ENCODE results near the gene PCDHGA1.

The PCDHGA1 gene

DNA sequence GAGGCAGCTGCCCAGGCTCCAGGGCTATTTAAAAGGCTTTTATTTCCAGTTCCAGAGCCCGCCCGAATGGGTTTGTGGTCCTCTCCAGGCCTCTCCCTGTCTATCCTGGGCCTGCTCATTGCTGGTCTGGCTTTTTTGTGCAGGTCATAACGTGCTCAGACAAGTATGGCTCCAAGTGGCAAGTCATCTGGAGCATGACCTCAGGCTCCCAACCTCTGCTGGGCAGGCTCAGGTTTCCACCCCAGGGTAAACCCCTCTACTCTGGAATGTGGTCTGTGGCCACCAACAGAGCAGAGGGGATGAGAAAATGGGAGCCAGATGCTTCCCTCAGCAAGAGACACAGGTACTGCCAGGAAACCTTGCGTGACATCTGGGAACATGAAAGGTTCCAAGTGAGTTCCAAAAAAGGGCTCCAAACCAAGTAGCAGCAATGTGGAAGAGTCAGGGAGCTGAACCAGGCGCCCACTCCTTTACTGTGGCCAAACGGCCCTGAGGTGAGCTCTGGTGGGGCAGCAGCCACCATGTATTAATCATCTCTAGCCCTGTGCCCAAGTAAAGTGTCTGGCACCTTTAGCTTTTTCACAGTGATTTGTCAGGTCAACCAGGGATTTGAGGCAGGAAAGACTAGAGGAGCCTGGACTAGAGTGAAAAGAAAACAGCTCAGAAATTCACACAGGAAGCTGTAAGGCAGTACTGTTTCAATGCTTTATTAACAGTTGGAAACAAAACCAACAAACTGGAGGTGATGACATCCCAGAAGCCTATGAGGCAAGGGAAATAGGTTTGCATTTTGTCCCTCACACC, 184.2 kb downstream of the PCDHGA1 start:
- peak overlapping the region; percentile 99 for H3K27ac ChIP-seq (ENCODE audit: low read depth, low read length)

DNA sequence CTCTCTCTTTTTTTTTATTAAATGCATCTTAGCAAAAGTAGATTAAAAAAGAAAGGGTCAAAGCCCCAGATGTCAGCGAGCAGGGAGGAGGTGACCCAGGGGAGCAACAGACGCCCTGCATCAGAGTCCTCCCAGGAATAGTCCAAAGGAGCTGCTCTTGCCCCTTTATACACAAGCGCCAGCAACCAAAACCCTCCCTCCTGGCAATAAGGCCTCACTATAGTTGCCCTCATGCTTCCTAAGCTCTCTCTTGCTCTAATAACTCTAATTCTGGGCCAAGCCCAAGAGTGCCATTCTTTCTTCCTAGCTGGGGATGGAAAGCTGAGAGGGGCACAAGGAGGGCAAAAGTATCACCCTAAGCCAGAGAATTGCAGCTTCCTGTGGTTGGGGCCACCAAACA, 184.8 kb downstream of the PCDHGA1 start:
- Histone ChIP-seq H3K23ac (ENCODE audit: low read length) (no peak overlapping the region), H3K4me3 (ENCODE audit: low read depth, low read length) (no peak overlapping the region), H2BK12ac (ENCODE audit: low read length) (peak overlapping the region; percentile 98), H3K4me1 (ENCODE audit: control insufficient read depth in 1 of 2, insufficient read depth in 2 of 2, low read length in 2 of 2) (peaks cover 63 to 66% of the 10 kb centered on the region in 2 experiments), H3K79me2 (ENCODE audit: control insufficient read depth, insufficient read depth, low read length, poor library complexity) (peaks cover 23% of the 10 kb centered on the region), H4K12ac (ENCODE audit: low read depth, low read length) (peak overlapping the region; percentile 62), H3K9ac (ENCODE audit: low read length) (peak overlapping the region; percentile 28), H3K27ac (ENCODE audit: low read depth, low read length) (peak overlapping the region; percentile 99), H2AK5ac (ENCODE audit: low read length) (peak overlapping the region; percentile 93), H3K36me3 (ENCODE audit: control insufficient read depth in 1 of 2, insufficient read depth in 2 of 2, low read length in 2 of 2) (peaks cover 19 to 28% of the 10 kb centered on the region in 2 experiments), H3K18ac (ENCODE audit: low read length) (peak overlapping the region; percentile 92), H3K4me2 (ENCODE audit: low read length) (no peak overlapping the region), H2BK5ac (ENCODE audit: low read depth, low read length, poor library complexity) (peak overlapping the region; percentile 99), H4K91ac (ENCODE audit: low read depth, low read length) (peak overlapping the region; percentile 100), H3K79me1 (ENCODE audit: low read length) (peaks cover 77% of the 10 kb centered on the region), H4K8ac (ENCODE audit: low read depth, low read length) (peak overlapping the region; percentile 81), H3K27me3 (ENCODE audit: insufficient read depth, low read length) (no peaks in the 10 kb centered on the region), H2BK120ac (ENCODE audit: insufficient read depth, low read length, poor library complexity) (peak overlapping the region; percentile 95), H3K4ac (ENCODE audit: low read depth, low read length) (peak overlapping the region; percentile 97), H3K14ac (ENCODE audit: low read length) (peak overlapping the region; percentile 92), H3K9me3 (ENCODE audit: insufficient read depth, low read depth, low read length) (no peaks in the 10 kb centered on the region), H2AFZ (ENCODE audit: insufficient read depth, low read length, poor library complexity) (peak overlapping the region; percentile 56)
- DNase-seq = no peak
- WGBS (ENCODE audit: extremely low coverage, insufficient coverage, insufficient read length) = no CpG with 5 or more reads among the region's 3 CpGs

More for the DNA sequence above, 184.2 kb downstream of the PCDHGA1 start:
- no peaks in the 10 kb centered on the region for H3K9me3 ChIP-seq (ENCODE audit: insufficient read depth, low read depth, low read length)
- no peak overlapping the region for H3K9ac ChIP-seq (ENCODE audit: low read length)
- peak overlapping the region; percentile 95 for H2BK120ac ChIP-seq (ENCODE audit: insufficient read depth, low read length, poor library complexity)
- H2AFZ ChIP-seq (ENCODE audit: insufficient read depth, low read length, poor library complexity) = no peak overlapping the region
- no peak overlapping the region for H3K4me3 ChIP-seq (ENCODE audit: low read depth, low read length)
- peaks cover 80% of the 10 kb centered on the region for H3K79me1 ChIP-seq (ENCODE audit: low read length)
- no peak overlapping the region for H4K12ac ChIP-seq (ENCODE audit: low read depth, low read length)
- H2BK5ac ChIP-seq (ENCODE audit: low read depth, low read length, poor library complexity) = peak overlapping the region; percentile 99
- no CpG with 5 or more reads among the region's 6 CpGs for WGBS (ENCODE audit: extremely low coverage, insufficient coverage, insufficient read length)
- peak in 1 of 2 donors; percentile 19 for DNase-seq
- H3K4me1 ChIP-seq (ENCODE audit: control insufficient read depth in 1 of 2, insufficient read depth in 2 of 2, low read length in 2 of 2) = peaks cover 66 to 70% of the 10 kb centered on the region in 2 experiments
- peak overlapping the region; percentile 79 for H3K18ac ChIP-seq (ENCODE audit: low read length)
- H4K91ac ChIP-seq (ENCODE audit: low read depth, low read length) = peak overlapping the region; percentile 100
- H3K4me2 ChIP-seq (ENCODE audit: low read length) = peak overlapping the region; percentile 17
- peak overlapping the region; percentile 28 for H2AK5ac ChIP-seq (ENCODE audit: low read length)
- H3K4ac ChIP-seq (ENCODE audit: low read depth, low read length) = peak overlapping the region; percentile 53
- peaks cover 23% of the 10 kb centered on the region for H3K79me2 ChIP-seq (ENCODE audit: control insufficient read depth, insufficient read depth, low read length, poor library complexity)
- peaks cover 23 to 31% of the 10 kb centered on the region in 2 experiments for H3K36me3 ChIP-seq (ENCODE audit: control insufficient read depth in 1 of 2, insufficient read depth in 2 of 2, low read length in 2 of 2)
- H3K23ac ChIP-seq (ENCODE audit: low read length) = no peak overlapping the region
- H3K27me3 ChIP-seq (ENCODE audit: insufficient read depth, low read length) = no peaks in the 10 kb centered on the region
- H4K8ac ChIP-seq (ENCODE audit: low read depth, low read length) = peak overlapping the region; percentile 81
- H2BK12ac ChIP-seq (ENCODE audit: low read length) = peak overlapping the region; percentile 80
- H3K14ac ChIP-seq (ENCODE audit: low read length) = peak overlapping the region; percentile 96

DNA sequence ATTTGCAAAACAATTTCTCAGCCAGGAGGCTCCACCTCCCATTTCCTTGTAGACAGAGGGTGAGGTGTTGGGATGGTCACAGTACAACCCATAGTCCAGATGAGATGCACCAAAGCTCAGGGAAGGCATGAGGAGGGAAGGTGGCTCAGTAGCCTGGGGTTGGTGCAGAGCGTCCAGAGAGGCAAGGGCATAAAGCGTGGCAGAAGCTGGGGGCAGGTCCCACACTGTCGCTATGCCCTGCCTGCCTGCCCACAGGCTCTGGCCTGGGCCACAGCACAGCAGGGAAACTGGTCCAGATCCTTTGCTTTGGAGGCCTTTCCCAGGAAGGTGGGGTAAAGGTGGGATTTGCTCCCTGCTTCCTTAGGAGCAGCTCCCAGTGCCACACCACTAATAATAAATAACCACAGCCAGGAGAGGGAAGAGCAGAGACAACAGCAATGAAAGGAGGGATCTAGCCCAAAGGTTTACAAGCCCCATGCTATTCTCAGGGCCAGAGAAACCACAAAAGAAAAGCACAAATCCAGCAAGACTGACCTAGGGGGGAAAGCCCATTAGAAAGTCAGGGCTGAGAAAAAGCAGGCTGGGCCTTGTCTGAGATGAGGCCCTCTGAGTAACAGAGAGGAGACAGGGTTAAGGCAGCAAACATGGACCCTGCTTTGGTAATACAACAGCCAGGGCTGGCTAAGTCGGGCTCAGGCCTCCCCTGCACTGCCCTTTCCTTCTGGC, 185.8 kb downstream of the PCDHGA1 start:
- peaks cover 65 to 71% of the 10 kb centered on the region in 2 experiments for H3K4me1 ChIP-seq (ENCODE audit: control insufficient read depth in 1 of 2, insufficient read depth in 2 of 2, low read length in 2 of 2)
- peak overlapping the region; percentile 97 for H2BK12ac ChIP-seq (ENCODE audit: low read length)
- peak overlapping the region; percentile 95 for H2BK120ac ChIP-seq (ENCODE audit: insufficient read depth, low read length, poor library complexity)
- H2BK5ac ChIP-seq (ENCODE audit: low read depth, low read length, poor library complexity) = peak overlapping the region; percentile 99
- H4K8ac ChIP-seq (ENCODE audit: low read depth, low read length) = peak overlapping the region; percentile 70
- H3K9ac ChIP-seq (ENCODE audit: low read length) = no peak overlapping the region
- no peaks in the 10 kb centered on the region for H3K27me3 ChIP-seq (ENCODE audit: insufficient read depth, low read length)
- peak overlapping the region; percentile 81 for H2AK5ac ChIP-seq (ENCODE audit: low read length)
- no peak for DNase-seq
- H3K4ac ChIP-seq (ENCODE audit: low read depth, low read length) = peak overlapping the region; percentile 71
- H3K36me3 ChIP-seq (ENCODE audit: control insufficient read depth in 1 of 2, insufficient read depth in 2 of 2, low read length in 2 of 2) = peaks cover 17 to 26% of the 10 kb centered on the region in 2 experiments
- H4K91ac ChIP-seq (ENCODE audit: low read depth, low read length) = peak overlapping the region; percentile 93
- peak overlapping the region; percentile 84 for H3K18ac ChIP-seq (ENCODE audit: low read length)
- H3K14ac ChIP-seq (ENCODE audit: low read length) = peak overlapping the region; percentile 84
- H3K4me3 ChIP-seq (ENCODE audit: low read depth, low read length) = no peak overlapping the region
- H3K79me2 ChIP-seq (ENCODE audit: control insufficient read depth, insufficient read depth, low read length, poor library complexity) = peaks cover 23% of the 10 kb centered on the region
- no CpG with 5 or more reads among the region's 4 CpGs for WGBS (ENCODE audit: extremely low coverage, insufficient coverage, insufficient read length)
- H3K79me1 ChIP-seq (ENCODE audit: low read length) = peaks cover 78% of the 10 kb centered on the region
- no peak overlapping the region for H3K4me2 ChIP-seq (ENCODE audit: low read length)
- no peaks in the 10 kb centered on the region for H3K9me3 ChIP-seq (ENCODE audit: insufficient read depth, low read depth, low read length)
- peak overlapping the region; percentile 34 for H2AFZ ChIP-seq (ENCODE audit: insufficient read depth, low read length, poor library complexity)
- peak overlapping the region; percentile 99 for H3K27ac ChIP-seq (ENCODE audit: low read depth, low read length)
- peak overlapping the region; percentile 55 for H4K12ac ChIP-seq (ENCODE audit: low read depth, low read length)
- H3K23ac ChIP-seq (ENCODE audit: low read length) = no peak overlapping the region

DNA sequence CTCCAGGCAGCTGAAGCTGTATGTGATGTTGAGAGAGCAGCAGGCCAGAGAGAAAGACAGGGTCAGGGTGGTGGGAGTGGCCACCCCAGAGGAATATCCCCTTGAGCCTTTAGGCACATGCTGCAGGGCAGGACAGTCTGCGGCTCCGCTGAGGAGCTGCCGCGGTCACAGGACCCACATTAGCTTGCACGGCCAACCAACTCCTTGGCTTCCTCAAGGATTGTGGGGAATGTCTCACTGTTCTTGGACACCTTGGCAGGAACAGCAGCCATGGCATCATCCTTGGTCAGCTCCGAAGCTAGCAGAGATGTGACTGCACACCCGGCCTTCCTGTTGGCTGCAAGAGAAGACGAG, 186.3 kb downstream of the PCDHGA1 start:
- Histone ChIP-seq H3K9me3 (ENCODE audit: insufficient read depth, low read depth, low read length) (no peaks in the 10 kb centered on the region), H3K79me2 (ENCODE audit: control insufficient read depth, insufficient read depth, low read length, poor library complexity) (peaks cover 23% of the 10 kb centered on the region), H3K14ac (ENCODE audit: low read length) (peak overlapping the region; percentile 84), H3K18ac (ENCODE audit: low read length) (peak overlapping the region; percentile 84), H3K36me3 (ENCODE audit: control insufficient read depth in 1 of 2, insufficient read depth in 2 of 2, low read length in 2 of 2) (peaks cover 12 to 21% of the 10 kb centered on the region in 2 experiments), H3K23ac (ENCODE audit: low read length) (no peak overlapping the region), H2AFZ (ENCODE audit: insufficient read depth, low read length, poor library complexity) (peak overlapping the region; percentile 3), H2BK12ac (ENCODE audit: low read length) (peak overlapping the region; percentile 22), H4K91ac (ENCODE audit: low read depth, low read length) (peak overlapping the region; percentile 93), H3K4me1 (ENCODE audit: control insufficient read depth in 1 of 2, insufficient read depth in 2 of 2, low read length in 2 of 2) (peaks cover 61 to 70% of the 10 kb centered on the region in 2 experiments), H3K4ac (ENCODE audit: low read depth, low read length) (peak overlapping the region; percentile 2), H3K4me3 (ENCODE audit: low read depth, low read length) (no peak overlapping the region), H3K79me1 (ENCODE audit: low read length) (peaks cover 78% of the 10 kb centered on the region), H2BK5ac (ENCODE audit: low read depth, low read length, poor library complexity) (peak overlapping the region; percentile 99), H3K27me3 (ENCODE audit: insufficient read depth, low read length) (no peaks in the 10 kb centered on the region), H4K8ac (ENCODE audit: low read depth, low read length) (peak overlapping the region; percentile 70), H4K12ac (ENCODE audit: low read depth, low read length) (no peak overlapping the region), H3K4me2 (ENCODE audit: low read length) (no peak overlapping the region), H3K9ac (ENCODE audit: low read length) (no peak overlapping the region), H2AK5ac (ENCODE audit: low read length) (peak overlapping the region; percentile 16), H3K27ac (ENCODE audit: low read depth, low read length) (peak overlapping the region; percentile 99), H2BK120ac (ENCODE audit: insufficient read depth, low read length, poor library complexity) (peak overlapping the region; percentile 95)
- no peak for DNase-seq
- no CpG with 5 or more reads among the region's 8 CpGs for WGBS (ENCODE audit: extremely low coverage, insufficient coverage, insufficient read length)

Measured in trophoblast cell (in vitro differentiated cells and primary cell).